ENCODE measurements around the gene KIF25.
"Not testable (repeated sequence)": the region's sequence is repeated elsewhere in the genome, so short reads cannot be mapped to it uniquely, and the experiment has no call there.

The KIF25 gene

GRCh38 chr6:167995731-167996151, 1.7 kb upstream of the KIF25 start:
- no peak for DNase-seq (ENCODE audit: low spot score)

- DNase-seq (ENCODE audit: low spot score) = no peak
Measured at GRCh38 chr6:167996424-167997199, 859 bp upstream of the KIF25 start.

- DNase-seq (ENCODE audit: low spot score) = no peak
Measured at GRCh38 chr6:167998215-167998614, 744 bp downstream of the KIF25 start.

GRCh38 chr6:168000198-168001028, 2.9 kb downstream of the KIF25 start:
- no peak for DNase-seq (ENCODE audit: low spot score)

- no peak for DNase-seq (ENCODE audit: low spot score)
Measured at GRCh38 chr6:168001029-168001332, 3.5 kb downstream of the KIF25 start.

GRCh38 chr6:168001514-168001913, 4.0 kb downstream of the KIF25 start:
- DNase-seq (ENCODE audit: low spot score) = not testable (repeated sequence)

- DNase-seq (ENCODE audit: low spot score) = no peak
Measured at GRCh38 chr6:168002804-168003203, 5.3 kb downstream of the KIF25 start.

GRCh38 chr6:168004023-168004422, 6.6 kb downstream of the KIF25 start:
- DNase-seq (ENCODE audit: low spot score) = no peak

- no peak for DNase-seq (ENCODE audit: low spot score)
Measured at GRCh38 chr6:168004945-168005344, 7.5 kb downstream of the KIF25 start.

GRCh38 chr6:168005796-168006195, 8.3 kb downstream of the KIF25 start:
- no peak for DNase-seq (ENCODE audit: low spot score)

GRCh38 chr6:168007592-168008338, 10.3 kb downstream of the KIF25 start:
- no peak for DNase-seq (ENCODE audit: low spot score)

- no peak for DNase-seq (ENCODE audit: low spot score)
Measured at GRCh38 chr6:168009331-168009730, 11.9 kb downstream of the KIF25 start.

GRCh38 chr6:168011291-168011690, 13.8 kb downstream of the KIF25 start:
- DNase-seq (ENCODE audit: low spot score) = no peak

- no peak for DNase-seq (ENCODE audit: low spot score)
Measured at GRCh38 chr6:168012431-168013249, 15.2 kb downstream of the KIF25 start.

- no peak for DNase-seq (ENCODE audit: low spot score)
Measured at GRCh38 chr6:168013250-168013915, 15.9 kb downstream of the KIF25 start.

- no peak for DNase-seq (ENCODE audit: low spot score)
Measured at GRCh38 chr6:168014428-168014827, 17.0 kb downstream of the KIF25 start.

GRCh38 chr6:168015009-168015408, 17.5 kb downstream of the KIF25 start:
- DNase-seq (ENCODE audit: low spot score) = no peak

- DNase-seq (ENCODE audit: low spot score) = no peak
Measured at GRCh38 chr6:168015482-168016175, 18.2 kb downstream of the KIF25 start.

- no peak for DNase-seq (ENCODE audit: low spot score)
Measured at GRCh38 chr6:168016176-168016620, 18.7 kb downstream of the KIF25 start.

- DNase-seq (ENCODE audit: low spot score) = no peak
Measured at GRCh38 chr6:168016721-168017525, 19.5 kb downstream of the KIF25 start.

Measured in CD4-positive, alpha-beta T cell treated with Interleukin-6 at 100 ng/mL for 8 hours (primary cell).